ENCODE results near the gene TNIK. TPM values are rescaled to one million over a fixed set of nuclear protein-coding genes. Genes with fewer than 3 reads are reported as not detected.
A peak's percentile ranks its signal among the peaks of the same experiment; 100 is the strongest.

The TNIK gene
- polyA plus RNA-seq, 1 of the 3 experiments (the other 2 are of a cell fraction), result 19.4 TPM

DNA sequence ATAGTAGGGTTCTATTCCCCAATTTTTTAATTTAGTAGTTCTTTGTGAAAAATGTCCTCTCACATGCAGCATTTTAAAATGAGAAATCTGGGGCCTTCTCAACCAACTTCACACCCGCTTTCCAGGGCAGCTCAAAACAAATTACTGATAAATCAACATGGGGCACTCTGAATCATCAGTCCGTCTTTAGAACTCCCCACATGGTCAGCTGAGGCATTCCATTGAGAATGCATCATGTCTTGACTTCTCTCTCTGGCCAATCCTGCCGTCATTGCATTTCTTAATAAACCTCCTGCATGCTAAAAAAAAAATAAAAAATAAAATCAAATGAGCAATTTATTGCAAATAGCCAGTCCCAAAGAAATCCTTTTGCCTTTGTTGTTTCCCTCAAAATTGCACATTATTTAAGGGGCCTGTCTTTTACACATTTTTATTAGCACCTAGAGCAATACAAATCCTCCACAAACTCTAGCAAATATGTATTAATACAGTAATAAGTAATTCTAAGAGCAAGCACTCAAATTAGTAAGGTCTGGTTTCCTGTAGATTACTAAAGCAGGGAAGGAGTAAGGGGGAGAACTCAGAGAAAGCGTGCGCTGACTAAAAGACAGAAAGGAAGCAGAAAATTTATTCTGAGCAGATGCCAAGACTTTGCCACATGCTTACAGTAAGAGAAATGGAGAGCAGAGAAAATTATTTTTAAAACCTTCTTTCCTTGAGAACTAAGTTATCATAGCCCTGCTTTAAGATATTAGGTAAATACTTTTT, 175.7 kb downstream of the TNIK start (continued):
- TF ChIP-seq, protein P1, sequence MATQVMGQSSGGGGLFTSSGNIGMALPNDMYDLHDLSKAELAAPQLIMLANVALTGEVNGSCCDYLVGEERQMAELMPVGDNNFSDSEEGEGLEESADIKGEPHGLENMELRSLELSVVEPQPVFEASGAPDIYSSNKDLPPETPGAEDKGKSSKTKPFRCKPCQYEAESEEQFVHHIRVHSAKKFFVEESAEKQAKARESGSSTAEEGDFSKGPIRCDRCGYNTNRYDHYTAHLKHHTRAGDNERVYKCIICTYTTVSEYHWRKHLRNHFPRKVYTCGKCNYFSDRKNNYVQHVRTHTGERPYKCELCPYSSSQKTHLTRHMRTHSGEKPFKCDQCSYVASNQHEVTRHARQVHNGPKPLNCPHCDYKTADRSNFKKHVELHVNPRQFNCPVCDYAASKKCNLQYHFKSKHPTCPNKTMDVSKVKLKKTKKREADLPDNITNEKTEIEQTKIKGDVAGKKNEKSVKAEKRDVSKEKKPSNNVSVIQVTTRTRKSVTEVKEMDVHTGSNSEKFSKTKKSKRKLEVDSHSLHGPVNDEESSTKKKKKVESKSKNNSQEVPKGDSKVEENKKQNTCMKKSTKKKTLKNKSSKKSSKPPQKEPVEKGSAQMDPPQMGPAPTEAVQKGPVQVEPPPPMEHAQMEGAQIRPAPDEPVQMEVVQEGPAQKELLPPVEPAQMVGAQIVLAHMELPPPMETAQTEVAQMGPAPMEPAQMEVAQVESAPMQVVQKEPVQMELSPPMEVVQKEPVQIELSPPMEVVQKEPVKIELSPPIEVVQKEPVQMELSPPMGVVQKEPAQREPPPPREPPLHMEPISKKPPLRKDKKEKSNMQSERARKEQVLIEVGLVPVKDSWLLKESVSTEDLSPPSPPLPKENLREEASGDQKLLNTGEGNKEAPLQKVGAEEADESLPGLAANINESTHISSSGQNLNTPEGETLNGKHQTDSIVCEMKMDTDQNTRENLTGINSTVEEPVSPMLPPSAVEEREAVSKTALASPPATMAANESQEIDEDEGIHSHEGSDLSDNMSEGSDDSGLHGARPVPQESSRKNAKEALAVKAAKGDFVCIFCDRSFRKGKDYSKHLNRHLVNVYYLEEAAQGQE (IDR thresholded peaks at IDR 0.05; ENCODE audit: low read depth, low read length), result no peak
- TF ChIP-seq TEAD4 (IDR thresholded peaks at IDR 0.05; ENCODE audit: borderline replicate concordance, insufficient read depth), result peak; percentile 68; the same call in 1 of the 2 replicates

GRCh38 chr3:171283848-171284222, 176.4 kb downstream of the TNIK start:
- ChIA-PET CTCF (interaction anchor here (0.6 to 1.3 kb wide), 3 partner anchors 14 to 373 kb away, joined by 3 read pairs; no protein-coding TSS in a partner anchor), POLR2A (no interaction called here)
- Histone ChIP-seq H3K4me1 (ENCODE audit: control insufficient read depth in 1 of 2, insufficient read depth in 2 of 2, low read depth in 1 of 2, low read length in 1 of 2) (peaks cover 6 to 35% of the 10 kb centered on the region in 2 experiments), H3K4me2 (peak overlapping the region; percentile 69), H3K9me2 (no peaks in the 10 kb centered on the region), H2AFZ (ENCODE audit: low read depth) (no peak overlapping the region), H3K27ac (ENCODE audit: low read depth in 2 of 2, low read length in 1 of 2) (peak overlapping the region; percentile 89 to 99; a peak in 3 of 4 replicates), H3K9me3 (no peaks in the 10 kb centered on the region), H3F3A (replicated peaks; ENCODE audit: insufficient read depth) (peaks cover 46% of the 10 kb centered on the region), H3K79me2 (ENCODE audit: insufficient read depth) (peaks cover 58% of the 10 kb centered on the region), H3K4me3 (ENCODE audit: low read depth in 2 of 2, low read length in 1 of 2) (no peak overlapping the region), H4K20me1 (ENCODE audit: insufficient read depth) (no peaks in the 10 kb centered on the region; the same call in 1 of the 2 replicates), H3K9ac (peak overlapping the region; percentile 84; the same call in 1 of the 2 replicates), H3K27me3 (ENCODE audit: insufficient read depth) (no peaks in the 10 kb centered on the region), H3K36me3 (replicated peaks in 1 of 2; ENCODE audit: control insufficient read depth in 1 of 2, insufficient read depth in 2 of 2, low read length in 1 of 2) (no peaks in the 10 kb centered on the region)
- TF ChIP-seq USF1 (IDR thresholded peaks at IDR 0.05; ENCODE audit: borderline replicate concordance, low read depth) (no peak), FOXM1 (IDR thresholded peaks at IDR 0.05; ENCODE audit: low read depth) (no peak), ZBTB33 (IDR thresholded peaks at IDR 0.05; ENCODE audit: borderline replicate concordance, low read depth) (no peak), GATA2 (CRISPR knock-in tag; IDR thresholded peaks at IDR 0.05) (no peak), RAD21 (IDR thresholded peaks at IDR 0.05; ENCODE audit: low read length) (no peak), NFIC (IDR thresholded peaks at IDR 0.05; ENCODE audit: borderline replicate concordance) (no peak), MAX (IDR thresholded peaks at IDR 0.05; ENCODE audit: low read depth) (no peak), GABPA (IDR thresholded peaks at IDR 0.05; ENCODE audit: low read depth) (no peak), NRF1 (IDR thresholded peaks at IDR 0.05; ENCODE audit: low read depth, low read length) (no peak)
- TF ChIP-seq, protein P1 (IDR thresholded peaks at IDR 0.05; ENCODE audit: low read depth, low read length), result no peak
- no peak for DNase-seq
- 90% methylated on average over 4 of the region's 4 CpGs for WGBS (ENCODE audit: low lambda C conversion rate)
